WERI-Rb-1 (cell line): ENCODE data around the gene CEP350.

Experiments used
- DNase-seq: peaks from one replicate; pipeline ENCODE4 v3.0.0-alpha.2; 2020
- H3K27ac ChIP-seq: fragments of 250-450 bp; sonication (Bioruptor Pico); 2 replicates; pipeline ENCODE4 v1.5.1; 2020; ENCODE audit warnings: mild to moderate bottlenecking, moderate library complexity
- H3K27me3 ChIP-seq: fragments of 250-450 bp; sonication (Bioruptor Pico); 2 replicates; pipeline ENCODE4 v1.5.1; 2021; ENCODE audit warnings: mild to moderate bottlenecking, low read depth, moderate library complexity; ENCODE audit not compliant: insufficient read depth, severe bottlenecking
- H3K36me3 ChIP-seq: fragments of 250-450 bp; sonication (Bioruptor Pico); 2 replicates; pipeline ENCODE4 v1.5.1; 2020; ENCODE audit warnings: mild to moderate bottlenecking, moderate library complexity
- H3K4me3 ChIP-seq: 2 replicates; pipeline ENCODE4 v1.5.1; 2011; ENCODE audit warnings: low read depth, mild to moderate bottlenecking, control low read depth, low read length
- H3K9me3 ChIP-seq: fragments of 250-450 bp; sonication (Bioruptor Pico); 2 replicates; pipeline ENCODE4 v1.5.1; 2021; ENCODE audit warnings: mild to moderate bottlenecking, moderate library complexity; ENCODE audit not compliant: severe bottlenecking
- CTCF ChIP-seq: IDR thresholded peaks from 2 replicates; pipeline ENCODE4 v1.5.1; 2011; ENCODE audit warnings: low read depth, mild to moderate bottlenecking, control low read depth, inconsistent platforms, low read length

CEP350 gene

GRCh38 chr1:179921981-179922872 is 32.4 kb upstream of the CEP350 start:
- Histone ChIP-seq H3K27me3 (no peaks in the 10 kb centered on the region), H3K9me3 (no peaks in the 10 kb centered on the region), H3K36me3 (peaks cover 23% of the 10 kb centered on the region), H3K4me3 (no peak overlapping the region), H3K27ac (no peak overlapping the region)
- DNase-seq, result no peak
- no peak for TF ChIP-seq CTCF

GRCh38 chr1:179923029-179923428 is 31.6 kb upstream of the CEP350 start:
- no peak overlapping the region for H3K4me3 ChIP-seq
- peaks cover 15% of the 10 kb centered on the region for H3K36me3 ChIP-seq
- no peak for DNase-seq
- H3K27ac ChIP-seq, result no peak overlapping the region
- no peaks in the 10 kb centered on the region for H3K9me3 ChIP-seq
- H3K27me3 ChIP-seq, result no peaks in the 10 kb centered on the region
- no peak for TF ChIP-seq CTCF

GRCh38 chr1:179924268-179924667 is 30.3 kb upstream of the CEP350 start:
- Histone ChIP-seq H3K27ac (no peak overlapping the region), H3K27me3 (no peaks in the 10 kb centered on the region), H3K4me3 (no peak overlapping the region), H3K9me3 (no peaks in the 10 kb centered on the region), H3K36me3 (peaks cover 4% of the 10 kb centered on the region)
- TF ChIP-seq CTCF, result no peak
- DNase-seq, result no peak

DNA sequence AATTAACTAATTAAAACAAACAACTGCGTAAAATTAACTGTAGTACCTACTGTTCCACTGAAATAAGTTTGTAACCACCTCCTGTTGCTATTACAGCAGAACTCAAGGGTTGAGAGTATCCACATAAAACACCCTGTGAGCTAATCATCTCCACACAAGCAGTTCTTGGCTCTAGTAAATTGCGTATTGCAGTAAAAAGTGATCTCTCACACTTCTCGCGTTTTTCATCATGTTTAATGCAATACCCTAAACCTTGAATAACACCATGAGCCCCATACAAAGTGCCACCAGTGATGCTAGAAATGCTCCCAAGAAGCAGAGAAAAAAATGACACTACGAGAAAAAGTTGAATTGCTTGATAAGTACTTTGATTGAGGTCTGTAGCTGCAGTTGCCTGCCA is 29.3 kb upstream of the CEP350 start:
- Histone ChIP-seq H3K9me3 (no peaks in the 10 kb centered on the region), H3K27ac (no peak overlapping the region), H3K27me3 (no peaks in the 10 kb centered on the region), H3K36me3 (no peaks in the 10 kb centered on the region), H3K4me3 (no peak overlapping the region)
- TF ChIP-seq CTCF, result no peak
- DNase-seq, result no peak

- Histone ChIP-seq H3K36me3 (no peaks in the 10 kb centered on the region), H3K27ac (no peak overlapping the region), H3K27me3 (no peaks in the 10 kb centered on the region), H3K4me3 (no peak overlapping the region), H3K9me3 (no peaks in the 10 kb centered on the region)
- DNase-seq, result no peak
- TF ChIP-seq CTCF, result no peak
Measured at GRCh38 chr1:179925922-179926849, 28.4 kb upstream of the CEP350 start.
